SK-N-DZ (cell line): ENCODE measurements around the gene C2orf78.

Source experiments
- DNase-seq: peaks from one replicate; pipeline ENCODE4 v3.0.0-alpha.2; 2015; ENCODE audit warnings: low spot score

Gene C2orf78

GRCh38 chr2:73837847-73838585, 54.0 kb downstream of the C2orf78 start:
- no peak for DNase-seq

DNA sequence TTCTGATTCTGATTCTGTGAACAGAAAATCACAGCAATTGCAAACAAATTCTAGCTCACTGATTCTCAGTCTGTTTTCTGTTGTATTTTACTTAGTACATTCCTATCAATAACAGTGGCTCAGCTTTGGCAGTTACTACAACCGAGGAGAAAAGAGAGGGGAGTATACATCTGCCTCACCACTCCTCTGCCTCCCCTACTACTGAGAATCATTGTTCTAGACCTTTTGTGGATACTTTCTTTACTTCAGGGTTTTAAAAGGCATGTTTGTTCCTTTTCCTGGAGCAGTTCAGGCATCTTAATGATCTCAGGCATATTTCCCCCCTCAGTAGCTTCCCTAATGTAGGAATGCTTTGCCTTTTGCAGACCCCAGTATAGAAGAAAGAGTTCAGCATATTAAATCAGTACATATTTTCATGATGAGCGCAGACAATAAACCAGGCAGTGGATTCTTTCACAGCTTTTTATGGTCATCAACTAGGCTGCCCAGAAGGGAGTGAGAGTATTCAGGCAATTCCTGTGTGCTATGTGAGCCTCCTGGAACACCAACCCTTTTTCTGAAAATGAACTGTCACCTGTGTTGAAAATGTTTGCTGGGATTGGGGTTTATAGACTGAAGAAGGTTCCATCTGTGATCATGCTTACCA, 55.0 kb downstream of the C2orf78 start:
- no peak for DNase-seq

DNA sequence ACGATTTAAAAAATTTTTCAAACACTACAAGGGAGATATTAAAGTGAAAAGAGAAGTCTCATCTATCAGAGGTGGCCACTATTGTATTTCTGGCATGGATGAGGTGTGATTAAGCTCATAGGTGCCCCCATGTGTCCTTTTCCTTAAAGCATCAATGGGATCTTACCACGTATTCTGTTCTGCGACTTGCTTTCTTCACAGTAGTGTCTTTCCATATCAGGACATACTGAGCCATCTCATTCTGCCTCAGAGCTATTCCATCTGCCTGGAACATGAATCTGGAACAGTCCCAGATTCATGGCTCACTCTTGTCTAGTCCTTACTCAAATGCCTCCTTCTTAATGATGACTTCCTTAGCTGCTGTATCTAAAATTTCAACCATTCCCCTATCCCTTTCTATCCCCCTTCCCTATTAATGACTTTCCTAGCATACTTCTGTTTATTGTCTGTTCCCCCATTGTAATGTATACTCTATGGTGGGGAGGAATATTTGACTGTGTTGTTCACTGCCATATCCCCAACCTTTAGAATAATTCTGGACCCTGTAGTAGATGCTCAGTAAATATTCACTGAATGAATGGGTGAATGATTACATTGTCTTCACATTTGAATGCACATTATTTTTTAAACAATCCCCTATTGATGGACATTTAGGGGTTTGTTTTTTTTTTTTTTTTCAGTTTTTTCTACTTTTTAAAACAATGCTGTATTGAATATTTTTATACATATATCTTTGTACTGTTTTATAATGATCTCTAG, 55.8 kb downstream of the C2orf78 start:
- DNase-seq, result no peak

DNA sequence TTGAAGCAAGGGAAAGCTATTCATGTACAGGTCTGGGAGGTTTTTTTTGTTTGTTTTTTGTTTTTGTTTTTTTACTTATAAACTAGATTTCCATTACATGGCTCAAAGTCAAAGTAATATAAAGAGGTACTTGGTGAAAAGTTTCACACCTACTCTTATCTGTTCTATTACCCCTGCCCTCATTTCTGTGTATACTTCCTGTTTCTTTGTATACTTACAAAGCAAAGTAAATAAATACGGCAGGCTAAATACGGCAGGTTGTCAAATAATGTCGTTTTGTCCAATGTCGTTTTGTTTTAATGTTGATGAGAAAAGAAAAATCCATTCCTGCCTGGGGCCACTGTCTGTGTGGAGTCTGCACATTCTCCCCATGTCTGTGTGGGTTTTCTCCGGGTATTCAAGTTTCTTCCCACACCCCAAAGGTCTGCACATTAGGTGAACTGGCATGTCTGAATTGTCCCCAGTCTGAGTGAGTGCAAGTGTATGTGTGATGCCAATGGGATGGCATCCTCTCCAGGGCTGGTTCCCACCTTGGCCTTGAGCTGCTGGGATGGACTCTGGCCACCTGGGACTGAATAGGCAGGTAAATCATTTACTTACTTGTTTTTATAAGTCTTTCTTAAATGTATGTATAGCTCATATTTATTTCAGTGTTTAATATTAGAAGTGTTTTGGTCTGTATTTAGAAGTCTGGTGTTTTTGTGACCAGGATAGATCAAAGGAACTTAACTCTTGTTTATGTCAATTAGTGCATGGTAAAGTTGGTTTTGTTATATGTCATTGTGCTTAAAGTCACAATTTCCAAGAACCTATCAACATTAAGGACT, 58.1 kb downstream of the C2orf78 start:
- DNase-seq, result no peak

DNA sequence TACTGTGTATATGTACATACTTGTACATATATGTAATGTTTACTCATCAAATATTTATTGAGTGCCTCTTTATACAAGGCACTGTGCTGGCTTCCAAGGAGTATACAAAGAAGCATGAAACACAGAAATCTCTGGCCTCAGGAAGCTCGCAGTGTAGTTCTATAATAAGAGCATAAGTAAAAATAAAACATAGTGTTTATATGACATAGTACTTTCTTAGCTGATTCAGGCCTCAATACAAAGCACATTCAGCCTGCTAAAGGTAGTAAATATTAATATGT, 58.7 kb downstream of the C2orf78 start:
- no peak for DNase-seq

GRCh38 chr2:73844087-73844486, 60.1 kb downstream of the C2orf78 start:
- no peak for DNase-seq

- DNase-seq, result no peak
Observed at GRCh38 chr2:73850009-73850408, 66.0 kb downstream of the C2orf78 start.

DNA sequence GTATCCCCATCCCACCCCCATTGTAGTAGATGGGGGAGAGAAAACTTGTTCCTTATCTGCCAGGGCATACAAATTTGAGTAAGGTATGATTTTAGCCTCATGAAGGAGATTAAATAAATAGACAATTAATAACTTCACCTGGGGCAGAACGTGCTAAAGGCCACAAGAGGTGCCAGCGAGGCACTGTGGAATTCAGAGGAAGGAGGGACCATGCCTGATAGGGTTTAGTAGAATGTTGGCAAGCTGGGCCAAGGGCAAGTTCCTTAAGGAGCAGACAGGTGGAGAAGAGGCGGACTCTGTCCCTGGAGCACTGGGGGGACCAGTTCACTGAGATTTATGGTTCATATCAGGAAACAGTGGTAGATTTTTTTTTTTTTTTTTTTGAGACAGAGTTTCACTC, 67.3 kb downstream of the C2orf78 start:
- no peak for DNase-seq

DNA sequence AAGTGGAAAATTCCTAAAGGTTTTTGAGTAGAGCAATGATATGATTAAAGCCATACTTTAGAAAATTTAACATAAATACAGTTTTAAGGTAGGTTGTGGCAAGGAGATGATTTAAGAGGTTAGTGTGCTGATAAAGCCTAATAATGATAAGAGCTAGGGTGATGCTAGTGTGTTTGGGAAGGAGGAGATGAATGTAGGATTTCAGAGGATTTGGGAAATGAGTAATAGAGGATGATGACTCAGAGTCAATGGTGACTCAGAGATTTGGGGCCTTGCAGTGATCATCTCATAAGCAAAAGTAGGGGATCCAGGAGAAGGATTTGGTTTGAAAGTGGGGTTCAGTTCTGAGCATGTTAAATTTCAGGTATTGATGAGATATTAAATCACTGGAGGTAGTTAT, 68.0 kb downstream of the C2orf78 start:
- DNase-seq, result no peak

GRCh38 chr2:73855526-73855925, 71.5 kb downstream of the C2orf78 start:
- DNase-seq, result no peak

- no peak for DNase-seq
Observed at GRCh38 chr2:73856214-73856613, 72.2 kb downstream of the C2orf78 start.

GRCh38 chr2:73859721-73860586, 76.0 kb downstream of the C2orf78 start:
- no peak for DNase-seq

GRCh38 chr2:73862987-73863386, 79.0 kb downstream of the C2orf78 start:
- DNase-seq, result no peak
